ENCODE results near the gene ANKRD11.

Gene ANKRD11

DNA sequence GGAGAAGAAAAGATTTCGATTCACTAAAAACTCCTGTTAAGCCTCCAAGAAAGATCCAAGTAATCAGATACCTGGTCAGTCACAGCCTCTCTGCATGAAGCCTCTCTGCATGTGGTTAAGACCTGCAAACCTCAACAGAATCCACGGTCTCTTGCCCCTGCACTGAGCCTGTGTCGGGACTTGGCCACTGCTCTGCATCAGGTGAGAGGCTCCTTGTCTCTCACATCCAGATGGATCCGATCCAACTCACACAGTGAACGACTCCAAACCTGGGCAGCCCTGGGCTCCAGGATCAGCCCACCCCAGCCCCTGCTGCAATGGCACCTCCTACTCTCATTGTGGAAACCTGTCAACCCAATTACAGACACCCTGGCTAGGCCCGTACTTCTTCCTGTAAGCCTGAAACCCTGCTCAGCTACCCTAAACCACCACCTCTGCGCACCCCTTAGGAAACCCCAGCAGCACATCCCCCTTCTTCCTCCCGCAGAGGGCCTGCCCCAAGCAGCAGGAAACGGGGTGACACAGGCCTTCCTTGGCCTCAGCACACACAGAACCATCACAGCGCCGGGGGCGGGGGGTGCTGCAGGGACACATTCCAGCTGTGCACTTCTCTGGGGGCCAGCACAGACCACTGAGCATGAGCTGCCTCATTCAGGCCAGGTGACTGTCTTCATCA is 129.5 kb downstream of the ANKRD11 start:
- DNase-seq, result peak; percentile 83

- peak; percentile 65 for DNase-seq
These were observed 130.9 kb downstream of the ANKRD11 start for GRCh38 chr16:89359264-89360147.

GRCh38 chr16:89358030-89359005 is 132.0 kb downstream of the ANKRD11 start:
- peak; percentile 82 for DNase-seq

- peak; percentile 76 for DNase-seq
These were observed 133.1 kb downstream of the ANKRD11 start for GRCh38 chr16:89357055-89357816.

- no peak for DNase-seq
These were observed 134.7 kb downstream of the ANKRD11 start for GRCh38 chr16:89355686-89356085.

GRCh38 chr16:89355007-89355406 is 135.4 kb downstream of the ANKRD11 start:
- no peak for DNase-seq

DNA sequence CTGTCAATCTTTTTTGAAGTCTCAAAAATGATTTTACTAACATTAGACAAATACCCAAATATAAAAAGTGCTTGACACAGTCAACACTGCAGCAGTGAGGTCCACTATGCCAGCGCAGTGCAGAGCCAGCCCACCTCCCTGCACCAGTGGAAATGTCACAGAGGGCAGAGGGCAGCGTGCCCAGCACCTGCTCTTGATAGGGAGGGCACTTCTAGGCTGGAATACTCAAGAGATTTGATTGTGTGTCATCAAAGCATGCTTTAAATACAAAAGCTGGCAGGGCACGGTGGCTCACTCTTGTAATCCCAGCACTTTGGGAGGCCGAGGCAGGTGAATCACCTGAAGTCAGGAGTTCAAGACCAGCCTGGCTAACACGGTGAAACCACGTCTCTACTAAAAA is 136.0 kb downstream of the ANKRD11 start:
- no peak for DNase-seq

- peak; percentile 67 for DNase-seq
These were observed 138.2 kb downstream of the ANKRD11 start for GRCh38 chr16:89352091-89352681.

DNA sequence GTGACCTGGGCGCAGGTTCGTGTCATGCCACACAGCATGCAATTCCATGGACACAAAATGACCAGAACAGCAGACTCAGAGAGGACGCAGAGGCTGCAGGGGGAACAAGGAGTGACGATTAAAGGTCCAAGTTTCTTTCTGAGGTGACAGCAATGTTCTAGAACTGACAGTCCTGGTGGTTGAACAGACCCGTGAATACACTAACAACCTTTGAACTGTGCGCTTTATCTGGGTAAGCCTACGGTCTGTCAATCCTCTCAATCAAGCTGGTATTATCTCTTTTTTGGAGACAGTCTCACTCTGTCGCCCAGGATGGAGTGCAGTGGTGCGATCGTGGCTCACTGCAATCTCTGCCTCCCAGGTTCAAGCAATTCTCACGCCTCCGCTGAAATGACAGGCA is 138.7 kb downstream of the ANKRD11 start:
- no peak for DNase-seq

- no peak for DNase-seq
These were observed 139.5 kb downstream of the ANKRD11 start for GRCh38 chr16:89350701-89351380.

- no peak for DNase-seq
These were observed 140.3 kb downstream of the ANKRD11 start for GRCh38 chr16:89349947-89350633.

GRCh38 chr16:89347807-89348206 is 142.6 kb downstream of the ANKRD11 start:
- no peak for DNase-seq

DNA sequence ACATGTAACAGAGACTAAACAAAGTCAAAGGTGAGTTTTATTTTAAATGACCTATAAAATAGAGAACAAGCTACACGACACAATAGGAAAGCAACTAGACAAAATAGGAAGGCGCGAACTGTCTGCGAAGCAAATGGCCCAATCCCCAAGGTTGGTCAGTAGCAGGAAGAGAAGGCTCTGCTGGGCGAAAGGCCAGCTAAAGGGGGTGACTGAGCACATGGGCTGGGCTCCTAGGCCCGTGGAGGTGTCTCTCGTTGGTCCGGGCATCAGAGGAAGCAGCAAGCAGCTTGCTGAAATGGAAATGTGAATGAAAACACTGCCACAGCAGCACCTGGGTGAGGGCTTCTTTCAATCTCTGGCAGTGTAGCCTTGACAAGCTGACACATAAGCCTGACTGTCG is 143.5 kb downstream of the ANKRD11 start:
- no peak for DNase-seq

DNA sequence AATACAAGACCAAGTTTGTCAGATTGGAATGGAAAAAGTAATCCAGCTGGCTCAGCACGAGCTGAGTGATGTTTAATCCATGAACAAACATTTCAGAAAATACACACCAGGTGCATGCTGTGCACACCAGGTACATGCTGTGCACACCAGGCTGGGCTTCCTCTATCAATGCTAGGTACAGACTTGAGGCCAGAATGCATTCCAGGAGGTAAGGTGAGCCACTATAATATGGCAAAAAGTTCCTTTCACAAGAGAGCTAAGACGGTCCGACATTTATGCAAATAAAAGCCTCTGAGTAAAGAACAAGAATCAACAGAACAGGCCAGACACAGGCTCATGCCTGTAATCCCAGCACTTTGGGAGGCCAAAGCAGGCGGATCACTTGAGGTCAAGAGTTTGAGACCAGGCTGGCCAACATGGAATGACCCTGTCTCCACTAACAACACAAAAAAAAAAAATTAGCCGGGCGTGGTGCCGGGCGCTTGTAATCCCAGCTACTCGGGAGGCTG is 144.7 kb downstream of the ANKRD11 start:
- DNase-seq, result no peak

GRCh38 chr16:89344846-89345611 is 145.3 kb downstream of the ANKRD11 start:
- DNase-seq, result no peak

- no peak for DNase-seq
These were observed 145.9 kb downstream of the ANKRD11 start for GRCh38 chr16:89344458-89344834.

GRCh38 chr16:89343501-89344457 is 146.6 kb downstream of the ANKRD11 start:
- no peak for DNase-seq
